Measurements from ENCODE around the gene UBE2A. TPM values are rescaled to one million over a fixed set of nuclear protein-coding genes. Genes with fewer than 3 reads are reported as not detected.

UBE2A gene
- total RNA-seq, 1 experiment from 2014 or later: 44.9 TPM

GRCh38 chrX:119565107-119565663, 9.2 kb upstream of the UBE2A start, which contains the start of gene STEEP1:
STEEP1 (minus strand) TSS chrX:119565409; CDS start chrX:119565355, 54 bp downstream.
- DNase-seq (ENCODE audit: low read depth, low spot score) (peak; percentile 86), ATAC-seq (peak; percentile 96)
- no peak within 1 kb of the TSS for H3K27ac ChIP-seq (ENCODE audit: low read depth, low read length)
- no peaks in the 10 kb centered on the region for H4K20me1 ChIP-seq (ENCODE audit: insufficient read depth)
- H3K79me2 ChIP-seq (ENCODE audit: insufficient read depth, low read length): peaks cover 20% of the 10 kb centered on the region
- peak within 1 kb of the TSS; percentile 74 to 76 for H3K4me3 ChIP-seq (replicated peaks in 1 of 2; ENCODE audit: low read depth in 1 of 2, low read length in 2 of 2)
- H3K4me1 ChIP-seq (ENCODE audit: control insufficient read depth in 1 of 2, insufficient read depth in 2 of 2, low read length in 2 of 2): no peaks in the 10 kb centered on the region
- H3K9me3 ChIP-seq (ENCODE audit: control insufficient read depth in 1 of 2, insufficient read depth in 1 of 2, low read depth in 1 of 2, low read length in 2 of 2): no peaks in the 10 kb centered on the region
- ChIA-PET POLR2A (interaction anchor here (1.1 kb wide), 1 partner anchor 9 kb away, joined by 8 read pairs; the partner anchor contains the start of gene UBE2A), RAD21 (ENCODE audit: low non-redundant PET in 1 of 2, low total read pairs in 2 of 2, uncharacterized antibody in 2 of 2, unreplicated experiment in 2 of 2) (no interaction called here), CTCF (no interaction called here)
- no peaks in the 10 kb centered on the region for H3K36me3 ChIP-seq (ENCODE audit: control insufficient read depth in 1 of 2, insufficient read depth in 2 of 2, low read length in 2 of 2)
- intact Hi-C loops (cut with micrococcal nuclease): loop anchor here (1.0 kb wide), 1 partner anchor 9 kb away; the partner anchor contains the start of gene UBE2A
- H3K9me2 ChIP-seq (ENCODE audit: insufficient read depth): no peaks in the 10 kb centered on the region
- H3K27me3 ChIP-seq (ENCODE audit: insufficient read depth, low read length): no peaks in the 10 kb centered on the region
- no peak within 1 kb of the TSS for H2AFZ ChIP-seq (ENCODE audit: low read depth, low read length, poor library complexity, severe bottlenecking)
- BruUV-seq (replicated peaks): no TSS peak
- H3K9ac ChIP-seq (ENCODE audit: low read length): peak within 1 kb of the TSS; percentile 70
- peak within 1 kb of the TSS; percentile 73 for H3K4me2 ChIP-seq (ENCODE audit: low read length)
- no peak for TF ChIP-seq RAD21 (IDR thresholded peaks at IDR 0.05; ENCODE audit: low read depth)
- TF ChIP-seq REST (IDR thresholded peaks at IDR 0.05; ENCODE audit: low read depth): no peak
- no peak for TF ChIP-seq FOSL1 (IDR thresholded peaks at IDR 0.05; ENCODE audit: low read depth)
- no peak for TF ChIP-seq EZH2 (IDR thresholded peaks at IDR 0.05)
- peak; percentile 78 for TF ChIP-seq SP1 (IDR thresholded peaks at IDR 0.05; ENCODE audit: low read depth)
- no peak for TF ChIP-seq YY1 (IDR thresholded peaks at IDR 0.05; ENCODE audit: extremely low read depth, insufficient replicate concordance, low read depth, low read length)
- TF ChIP-seq CEBPB (IDR thresholded peaks at IDR 0.05; ENCODE audit: low read depth): no peak
- peak; percentile 66; the same call in 1 of the 2 replicates for TF ChIP-seq ELF1 (IDR thresholded peaks at IDR 0.05; ENCODE audit: borderline replicate concordance, low read depth)
- no peak for TF ChIP-seq POLR2A (IDR thresholded peaks at IDR 0.05; ENCODE audit: borderline replicate concordance, extremely low read depth, insufficient read depth, insufficient read length)
- TF ChIP-seq SIN3A (IDR thresholded peaks at IDR 0.05; ENCODE audit: low read depth): peak; percentile 40; the same call in 1 of the 2 replicates
- TF ChIP-seq ATF3 (IDR thresholded peaks at IDR 0.05): no peak
- TF ChIP-seq EGR1 (IDR thresholded peaks at IDR 0.05; ENCODE audit: low read depth): no peak
- no peak for TF ChIP-seq ZBTB33 (IDR thresholded peaks at IDR 0.05; ENCODE audit: extremely low read depth, insufficient replicate concordance, low read length)
- TF ChIP-seq MAX (IDR thresholded peaks at IDR 0.05): peak; percentile 87
- TF ChIP-seq SRF (IDR thresholded peaks at IDR 0.05; ENCODE audit: low read depth): peak; percentile 88
- peak; percentile 62 for TF ChIP-seq JUND (IDR thresholded peaks at IDR 0.05)
- TF ChIP-seq CTCF (IDR thresholded peaks at IDR 0.05 in 2 of 3, conservative IDR thresholded peaks at IDR 0.05 in 1 of 3; ENCODE audit: borderline replicate concordance in 1 of 3, insufficient read depth in 1 of 3, low read depth in 2 of 3, low read length in 2 of 3): no peak
- TF ChIP-seq EZH2phosphoT487 (IDR thresholded peaks at IDR 0.05; ENCODE audit: borderline replicate concordance): no peak
- TF ChIP-seq ZFX (IDR thresholded peaks at IDR 0.05): no peak
- TF ChIP-seq TCF7L2 (IDR thresholded peaks at IDR 0.05; ENCODE audit: borderline replicate concordance, extremely low read depth, insufficient read depth, insufficient read length): no peak
- peak; percentile 74 for TF ChIP-seq POLR2AphosphoS5 (IDR thresholded peaks at IDR 0.05; ENCODE audit: low read depth, low read length)

Measured in HCT116 (cell line).